HFF-Myc (cell line): ENCODE results near the gene RPS6KA2.

Experiments
- DNase-seq: peaks from one replicate; pipeline ENCODE4 v3.0.0-alpha.2; 2011; ENCODE audit warnings: low read depth; ENCODE audit errors: extremely low read depth
- H3K4me3 ChIP-seq: replicated peaks from 2 replicates; pipeline ENCODE4 v1.5.1; 2011; ENCODE audit warnings: low read depth, mild to moderate bottlenecking, control low read depth, low read length
- TF ChIP-seq, protein P1 (sequence below): IDR thresholded peaks from 2 replicates; pipeline ENCODE4 v1.5.1; 2012; ENCODE audit warnings: mild to moderate bottlenecking, low read depth, low read length, control low read depth; ENCODE audit errors: missing control alignments

The RPS6KA2 gene

DNA sequence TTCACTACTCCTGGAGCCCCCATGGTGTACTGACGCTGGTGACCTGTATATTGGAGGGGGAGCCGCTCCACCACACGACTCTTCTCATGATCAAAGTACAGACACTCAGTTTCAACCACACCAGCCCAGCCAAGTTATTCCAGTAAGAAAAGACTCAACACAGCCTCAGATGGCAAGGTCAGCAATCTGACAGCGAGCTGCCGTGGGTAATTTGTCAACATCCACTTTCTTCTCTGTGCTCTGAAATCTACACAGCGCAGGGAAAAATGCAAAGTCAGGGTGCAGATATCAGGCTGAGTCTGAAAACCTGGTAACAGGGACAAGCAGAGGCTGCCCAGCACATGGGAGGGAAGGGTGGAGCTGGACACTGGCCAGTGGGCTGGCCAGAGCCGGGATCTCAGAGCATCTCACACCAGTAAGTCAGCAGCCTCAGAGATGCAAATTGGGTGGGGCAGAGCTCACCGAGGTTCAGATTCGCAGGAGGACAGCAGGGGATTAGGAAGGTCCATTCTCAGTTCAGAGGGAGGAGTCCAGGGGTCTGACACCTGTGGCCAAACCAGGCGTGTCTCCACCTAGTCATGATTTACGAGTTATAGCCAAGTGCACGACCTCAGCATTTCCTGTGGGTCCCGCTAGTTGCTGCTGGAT lies 44.5 kb upstream of the RPS6KA2 start:
- no peak for DNase-seq
- TF ChIP-seq, protein P1, sequence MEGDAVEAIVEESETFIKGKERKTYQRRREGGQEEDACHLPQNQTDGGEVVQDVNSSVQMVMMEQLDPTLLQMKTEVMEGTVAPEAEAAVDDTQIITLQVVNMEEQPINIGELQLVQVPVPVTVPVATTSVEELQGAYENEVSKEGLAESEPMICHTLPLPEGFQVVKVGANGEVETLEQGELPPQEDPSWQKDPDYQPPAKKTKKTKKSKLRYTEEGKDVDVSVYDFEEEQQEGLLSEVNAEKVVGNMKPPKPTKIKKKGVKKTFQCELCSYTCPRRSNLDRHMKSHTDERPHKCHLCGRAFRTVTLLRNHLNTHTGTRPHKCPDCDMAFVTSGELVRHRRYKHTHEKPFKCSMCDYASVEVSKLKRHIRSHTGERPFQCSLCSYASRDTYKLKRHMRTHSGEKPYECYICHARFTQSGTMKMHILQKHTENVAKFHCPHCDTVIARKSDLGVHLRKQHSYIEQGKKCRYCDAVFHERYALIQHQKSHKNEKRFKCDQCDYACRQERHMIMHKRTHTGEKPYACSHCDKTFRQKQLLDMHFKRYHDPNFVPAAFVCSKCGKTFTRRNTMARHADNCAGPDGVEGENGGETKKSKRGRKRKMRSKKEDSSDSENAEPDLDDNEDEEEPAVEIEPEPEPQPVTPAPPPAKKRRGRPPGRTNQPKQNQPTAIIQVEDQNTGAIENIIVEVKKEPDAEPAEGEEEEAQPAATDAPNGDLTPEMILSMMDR, result no peak
- no peak overlapping the region for H3K4me3 ChIP-seq

DNA sequence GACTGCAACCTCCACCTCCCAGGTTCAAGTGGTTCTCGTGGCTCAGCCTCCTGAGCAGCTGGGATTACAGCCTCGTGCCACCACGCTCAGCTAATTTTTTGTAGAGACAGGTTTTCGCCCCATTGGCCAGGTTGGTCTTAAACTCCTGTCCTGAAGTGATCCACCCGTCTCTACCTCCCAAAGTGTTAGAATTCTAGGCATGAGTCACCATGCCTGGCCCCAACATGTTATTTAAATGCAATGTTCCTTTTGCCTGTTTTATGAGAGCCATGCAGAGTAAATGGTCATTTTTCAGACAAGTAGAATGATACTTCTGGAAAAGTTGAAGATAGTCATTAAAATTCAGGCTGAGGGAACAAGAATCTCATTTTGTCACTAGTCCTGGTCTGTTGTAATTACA lies 43.8 kb upstream of the RPS6KA2 start:
- DNase-seq, result no peak
- TF ChIP-seq, protein P1, result no peak
- no peak overlapping the region for H3K4me3 ChIP-seq

DNA sequence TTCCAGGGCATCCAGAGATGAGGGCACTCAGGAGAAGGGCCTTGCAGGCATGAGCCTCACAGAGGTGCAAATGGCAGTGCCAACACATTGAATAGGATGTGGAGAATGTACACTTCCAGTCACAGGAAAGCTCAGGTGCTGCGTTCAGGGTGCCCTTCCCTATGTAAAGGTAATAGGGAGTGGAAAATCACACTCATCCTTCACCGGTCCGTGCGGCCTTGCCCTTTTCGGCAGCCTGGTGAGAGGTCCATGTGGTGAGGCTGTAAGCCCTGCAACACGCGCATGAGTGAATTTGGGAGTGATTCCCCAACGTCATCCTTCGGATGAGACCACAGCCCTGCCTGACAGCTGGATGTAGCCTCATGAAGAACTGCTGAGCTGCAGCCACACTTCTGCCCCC lies 43.0 kb upstream of the RPS6KA2 start:
- no peak overlapping the region for H3K4me3 ChIP-seq
- TF ChIP-seq, protein P1, result no peak
- DNase-seq, result no peak

DNA sequence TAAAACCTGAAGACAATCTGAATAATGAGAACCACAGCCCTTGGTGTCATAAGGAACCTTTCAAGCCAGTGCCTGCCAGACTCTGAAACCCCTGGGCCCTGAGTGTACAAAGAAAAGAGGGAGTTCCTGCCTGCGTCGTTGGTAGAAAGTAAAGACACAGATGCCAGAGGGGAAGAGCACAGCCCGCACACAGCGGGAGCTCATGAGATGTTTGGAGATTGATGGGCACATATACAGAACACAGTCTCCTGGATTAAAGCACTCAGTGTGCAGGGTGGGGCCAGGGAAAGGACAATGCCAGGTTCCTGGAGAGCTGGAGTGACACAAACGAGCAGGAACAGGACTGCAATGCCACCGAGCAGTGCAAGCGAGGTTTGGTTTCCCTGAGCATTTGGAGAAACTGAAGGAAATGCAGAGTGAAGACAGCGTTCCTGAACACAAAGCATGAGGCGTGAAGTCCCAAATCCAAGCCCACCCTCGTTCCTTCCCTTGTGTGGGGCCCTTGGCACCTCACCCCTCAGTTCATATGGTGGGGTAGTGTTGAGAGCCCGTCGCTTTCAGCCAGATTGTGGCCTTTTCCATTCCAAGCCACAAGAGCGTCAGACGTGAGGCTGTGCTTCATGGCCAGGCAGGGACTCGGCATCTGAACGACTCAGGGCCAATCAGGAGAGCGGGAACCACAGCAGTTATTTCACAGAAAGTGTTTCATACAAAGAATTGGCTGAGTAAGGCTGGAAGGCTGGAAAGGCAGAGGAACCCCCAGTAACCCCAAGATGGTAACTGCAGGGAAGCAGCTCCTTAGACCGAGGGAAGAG lies 41.0 kb upstream of the RPS6KA2 start:
- TF ChIP-seq, protein P1, result no peak
- H3K4me3 ChIP-seq, result no peak overlapping the region
- DNase-seq, result no peak

DNA sequence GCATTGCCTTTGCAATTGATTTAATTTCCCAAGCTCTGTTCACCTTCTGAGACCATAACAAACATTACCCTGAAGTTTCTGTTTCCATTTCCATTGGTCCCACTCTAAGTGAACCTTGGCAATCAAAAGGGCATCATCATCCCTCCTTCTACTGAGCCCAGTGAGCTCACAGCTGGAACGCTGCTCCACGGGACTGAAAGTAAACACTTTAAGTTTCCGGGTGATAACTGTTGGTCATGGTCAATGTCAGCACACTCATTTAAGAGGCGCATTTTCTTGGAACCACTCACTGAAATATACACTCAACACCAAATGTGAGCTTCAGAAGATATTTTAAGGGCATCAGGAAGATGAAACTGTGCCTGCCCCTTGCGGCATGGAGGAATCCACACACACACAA lies 37.1 kb upstream of the RPS6KA2 start:
- no peak for DNase-seq
- TF ChIP-seq, protein P1, result no peak

DNA sequence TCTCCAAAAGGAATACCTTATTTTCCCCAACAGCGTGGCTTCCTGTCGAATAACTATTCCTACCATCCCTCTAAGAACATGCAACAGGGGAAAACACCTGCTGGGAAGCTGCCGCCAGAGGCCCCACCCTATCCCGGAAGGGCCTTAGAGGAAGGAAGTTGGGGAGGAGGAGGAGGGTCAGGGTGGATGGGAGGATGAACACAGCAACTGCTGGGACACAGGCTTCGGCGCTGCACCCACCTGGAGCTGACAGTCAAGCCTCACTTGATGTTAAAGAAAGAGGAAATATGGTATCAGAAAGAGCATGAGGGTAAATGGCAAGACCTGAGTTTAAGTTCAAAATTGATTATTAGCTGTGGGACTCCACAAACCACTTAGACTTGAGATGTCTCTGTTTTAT lies 36.5 kb upstream of the RPS6KA2 start:
- TF ChIP-seq, protein P1, result no peak
- DNase-seq, result no peak
- H3K4me3 ChIP-seq, result no peak overlapping the region

More for the DNA sequence above, 37.1 kb upstream of the RPS6KA2 start:
- H3K4me3 ChIP-seq, result no peak overlapping the region
